ENCODE data around the gene SEC63. TPM values are rescaled to one million over a fixed set of nuclear protein-coding genes. Genes with fewer than 3 reads are reported as not detected.

The SEC63 gene
- 10 to 100 TPM; 17.2 to 28.6 TPM for total RNA-seq

GRCh38 chr6:107957909-107958688 lies at the start of gene SEC63:
Gene SEC63 (minus strand): TSS chr6:107958208. CDS start chr6:107958009, 199 bp downstream.

Small RNA genes within 50 kb of the gene (small RNA-seq; reads per million reads assigned to genes)
- gene MTHFD2P3 = 0 reads per million in 2 donors
- gene RF00045 = 0.17 to 0.21 reads per million in 2 donors
- 0 reads per million in 2 donors for gene RNU6-437P

Other genes with a start within 250 kb of the SEC63 start
- not detected for gene SCML4, start 133.9 kb downstream of the SEC63 start, total RNA-seq
- 100 to 1,000 TPM; 290 to 862 TPM for gene OSTM1, start 116.5 kb upstream of the SEC63 start, total RNA-seq
- 1 to 10 TPM in 1 of 2 donors, not detected in 1; 1.0 TPM for gene NR2E1, start 207.8 kb upstream of the SEC63 start, total RNA-seq